GM18907 (cell line): ENCODE data around the gene MRS2.

Experiments used
- ATAC-seq: cut with Tn5 transposase; IDR thresholded peaks from one replicate; pipeline ENCODE4 v1.9.1; 2021; ENCODE audit warnings: mild to moderate bottlenecking, moderate library complexity; ENCODE audit not compliant: unreplicated experiment

The MRS2 gene

GRCh38 chr6:24460966-24461365 lies 58.2 kb downstream of the MRS2 start:
- ATAC-seq = no peak

- no peak for ATAC-seq
These were observed 61.7 kb downstream of the MRS2 start for GRCh38 chr6:24464253-24465038.

GRCh38 chr6:24469811-24470210 lies 67.1 kb downstream of the MRS2 start:
- no peak for ATAC-seq

GRCh38 chr6:24472181-24472580 lies 69.4 kb downstream of the MRS2 start:
- ATAC-seq = no peak
